GM18907 (cell line): ENCODE measurements around the gene HNRNPUL1.
"Not testable (repeated sequence)": the region's sequence is repeated elsewhere in the genome, so short reads cannot be mapped to it uniquely, and the experiment has no call there.

Experiments used
- ATAC-seq: cut with Tn5 transposase; IDR thresholded peaks from one replicate; pipeline ENCODE4 v1.9.1; 2021; ENCODE audit warnings: mild to moderate bottlenecking, moderate library complexity; ENCODE audit not compliant: unreplicated experiment

HNRNPUL1 gene

DNA sequence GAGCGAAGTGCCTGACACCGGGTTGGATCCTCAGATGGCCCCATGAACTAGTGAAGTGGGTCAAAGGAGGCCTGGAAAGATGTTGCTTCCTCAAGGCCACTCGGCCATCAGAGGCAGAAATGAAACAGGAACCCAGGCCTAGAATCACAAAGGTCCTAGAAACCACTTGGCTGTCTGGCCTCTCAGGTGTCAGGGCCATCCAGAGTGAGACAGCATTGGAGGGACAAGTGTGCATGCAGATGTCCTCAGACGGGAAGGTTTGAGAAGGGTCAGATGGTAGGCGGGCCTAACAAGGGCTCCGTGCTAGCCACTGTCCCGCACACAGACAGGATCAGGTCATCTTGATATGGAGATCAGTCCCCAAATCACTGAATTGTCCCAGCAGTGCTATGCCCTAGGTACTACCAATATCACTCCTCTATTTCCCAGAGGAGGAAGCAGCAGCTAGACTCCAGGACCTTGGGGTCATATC, 60.1 kb downstream of the HNRNPUL1 start:
- ATAC-seq = no peak

DNA sequence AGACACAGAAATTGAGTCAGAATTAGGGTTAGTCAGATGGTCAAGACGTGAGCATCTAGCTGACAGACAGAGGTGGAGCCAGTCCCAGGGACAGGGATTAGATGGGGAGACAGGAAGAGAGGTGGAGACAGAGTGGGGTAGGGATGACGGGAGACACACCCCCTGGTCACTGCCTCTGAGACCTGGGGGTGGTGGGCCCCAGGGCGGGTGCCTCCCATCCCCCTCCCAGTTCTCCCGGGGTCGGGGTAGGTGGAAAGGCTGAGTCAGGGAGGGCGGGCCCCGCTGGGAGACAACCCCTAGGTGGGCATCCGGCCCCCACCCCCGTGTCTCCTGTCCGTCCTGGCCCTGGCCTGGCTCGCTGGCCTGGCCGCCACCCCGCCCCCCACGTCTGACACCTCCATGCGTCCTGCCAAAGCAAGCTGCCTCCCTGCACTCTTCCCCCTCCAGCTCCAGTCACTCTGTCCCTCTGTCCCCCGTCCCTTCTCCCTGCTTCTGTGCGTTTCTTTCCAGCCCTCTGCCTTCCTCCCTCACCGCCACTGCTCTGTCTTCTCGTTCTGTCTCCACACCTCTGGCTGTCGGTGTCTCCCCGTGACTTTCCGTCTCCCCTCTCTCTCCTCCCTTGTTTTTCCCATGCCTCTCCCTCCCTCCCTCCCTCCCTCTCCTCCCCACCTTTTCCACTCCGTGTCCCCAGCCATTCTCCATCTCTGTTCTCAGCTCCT, 60.9 kb downstream of the HNRNPUL1 start:
- ATAC-seq = no peak

DNA sequence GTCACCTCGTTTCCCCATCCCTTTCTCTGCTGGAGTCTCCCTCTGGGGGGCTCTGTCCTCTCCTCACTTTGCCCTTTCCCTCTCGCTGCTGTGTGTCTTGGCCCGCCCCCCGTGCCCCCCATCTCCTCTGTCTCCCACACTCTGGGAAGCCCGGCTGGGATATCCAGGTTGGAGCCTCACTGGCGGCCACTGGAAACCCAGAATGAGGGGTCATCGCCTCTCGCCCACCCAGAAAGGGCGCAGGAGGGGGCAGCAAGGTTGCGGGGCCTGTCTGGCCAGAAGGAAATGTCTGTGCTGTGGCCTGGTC, 61.4 kb downstream of the HNRNPUL1 start:
- no peak for ATAC-seq

DNA sequence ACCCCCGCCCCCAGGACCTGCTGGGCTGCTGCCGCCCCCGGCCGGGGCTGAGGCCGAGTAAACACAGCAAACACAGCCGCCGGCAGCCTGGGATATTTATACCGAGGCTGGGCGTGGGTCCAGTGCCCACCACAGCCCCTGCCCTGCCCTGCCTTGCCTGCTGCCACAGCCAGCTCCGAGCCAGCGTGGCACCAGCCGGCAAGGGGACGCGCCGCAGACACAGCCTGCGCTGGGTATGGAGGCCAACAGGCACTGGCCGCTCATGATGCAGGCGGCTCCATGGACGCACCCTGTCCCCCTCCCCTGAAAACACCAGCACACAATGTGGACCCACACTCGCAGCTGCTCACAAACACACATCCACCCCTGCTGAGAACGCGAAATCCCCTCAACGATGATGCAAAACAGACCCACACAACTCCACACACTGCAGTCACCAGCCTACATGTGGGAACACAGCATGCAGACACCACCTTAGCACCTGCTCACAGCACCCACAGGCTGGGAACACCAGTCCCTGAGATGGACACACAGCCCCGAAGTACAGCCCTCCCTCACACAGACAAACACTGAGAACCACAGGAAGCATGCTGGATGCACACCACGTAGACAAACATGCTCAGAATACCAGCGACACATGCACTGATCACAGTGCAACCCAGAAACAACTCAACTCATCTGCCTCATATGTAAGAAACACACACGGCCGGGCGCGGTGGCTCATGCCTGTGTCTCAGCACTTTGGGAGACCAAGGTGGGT, 62.0 kb downstream of the HNRNPUL1 start:
- peak; percentile 30 for ATAC-seq

DNA sequence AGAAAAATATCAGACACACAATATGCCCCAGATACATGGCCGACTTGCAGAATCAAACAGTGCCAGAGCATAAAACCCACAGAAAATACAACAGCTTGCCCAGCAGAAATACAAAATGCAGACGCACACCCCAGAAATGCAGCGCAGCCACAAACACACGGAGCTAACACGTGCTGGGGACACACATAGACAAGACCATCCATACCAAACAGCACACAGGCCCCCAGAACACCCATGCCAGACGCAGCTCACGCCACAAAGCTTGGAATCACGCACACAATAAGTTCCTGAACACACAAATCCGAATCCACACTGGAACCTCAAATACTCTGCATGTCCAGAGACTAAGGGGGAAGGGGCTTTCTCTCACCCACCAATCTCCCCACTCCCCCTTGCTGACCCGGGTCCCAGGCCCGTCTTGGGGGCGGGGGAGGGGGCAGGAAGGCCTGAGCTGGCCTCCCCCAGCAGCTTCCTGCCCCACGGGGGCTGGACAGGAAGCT, 63.0 kb downstream of the HNRNPUL1 start:
- no peak for ATAC-seq

DNA sequence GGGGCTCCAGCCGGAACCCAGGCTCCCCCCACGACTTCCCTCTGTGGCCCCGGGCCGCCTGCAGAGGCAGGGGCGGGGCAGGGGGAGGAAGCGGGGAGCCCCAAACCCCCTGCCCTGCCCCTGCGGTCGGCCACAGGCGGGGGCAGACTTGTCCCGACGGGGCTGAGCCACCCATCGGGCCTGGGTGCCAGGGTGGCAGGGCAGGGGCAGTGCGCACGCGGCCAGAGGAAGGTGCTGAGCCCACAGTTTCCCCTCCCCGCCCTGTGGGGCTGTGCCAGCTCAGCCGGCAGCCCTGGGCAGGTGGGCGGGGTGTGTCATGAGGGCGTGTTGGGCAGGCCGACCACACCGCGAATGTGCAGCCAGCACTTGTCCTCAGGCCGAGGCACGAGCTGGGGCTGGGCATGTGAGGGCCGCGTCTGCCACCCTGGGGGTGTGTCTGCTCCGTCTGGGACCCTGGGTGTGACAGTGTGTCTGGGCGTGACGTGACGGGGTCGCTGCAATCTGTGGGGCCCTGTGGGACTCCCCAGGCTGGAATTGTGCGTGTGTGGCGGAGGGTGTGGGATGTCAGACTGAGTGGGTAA, 63.5 kb downstream of the HNRNPUL1 start:
- ATAC-seq = peak; percentile 56

DNA sequence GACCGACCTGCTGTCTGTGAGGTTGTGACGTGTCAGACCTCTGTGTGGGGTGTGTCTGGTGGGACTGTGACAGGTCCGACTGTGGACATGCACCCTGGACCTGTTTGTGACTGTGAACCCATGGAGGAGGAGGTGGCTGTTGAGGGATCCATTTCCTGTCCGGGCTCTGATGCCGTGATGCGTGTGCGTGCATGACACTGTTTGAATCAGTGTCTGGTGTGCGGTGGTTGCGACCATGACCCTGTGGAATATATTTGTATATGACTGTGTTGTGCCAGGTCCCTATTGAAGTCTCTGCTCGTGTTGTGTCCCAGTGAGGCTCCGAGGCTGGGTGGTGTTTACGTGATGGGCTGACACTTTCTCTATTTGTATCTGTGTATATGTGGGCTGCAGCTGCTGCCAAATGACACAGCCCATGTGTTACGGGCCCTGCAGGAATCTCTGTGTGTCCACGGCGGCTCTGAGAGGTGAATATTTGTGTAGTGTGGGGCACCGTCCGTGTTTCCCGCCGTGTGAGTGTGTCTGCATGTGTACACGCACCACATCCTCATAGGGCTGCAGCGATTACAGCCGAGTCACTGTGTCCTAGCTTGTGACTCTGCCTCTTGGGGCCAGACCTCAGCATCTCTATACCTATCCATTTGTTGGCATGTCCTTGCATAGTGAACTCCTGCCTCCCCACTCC, 64.1 kb downstream of the HNRNPUL1 start:
- peak; percentile 23 for ATAC-seq

DNA sequence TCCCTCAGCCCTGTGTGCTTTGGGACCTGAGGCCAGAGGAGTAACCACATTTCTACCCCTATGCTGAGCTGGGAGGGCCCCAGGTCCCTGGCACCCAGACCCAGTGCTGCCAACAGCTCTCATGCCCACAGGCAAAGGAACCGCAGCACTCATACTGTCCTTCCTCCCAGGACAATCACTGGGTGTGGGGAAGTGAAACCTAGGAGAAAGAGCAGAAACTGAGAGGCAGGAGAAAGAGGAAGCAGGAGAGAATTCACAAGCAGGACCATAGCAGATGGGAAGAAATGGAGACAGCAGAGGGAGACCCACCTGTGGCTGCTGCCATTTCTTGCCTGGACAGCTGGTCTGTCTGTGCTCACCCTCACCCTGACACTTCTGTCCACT, 64.7 kb downstream of the HNRNPUL1 start:
- ATAC-seq = no peak

DNA sequence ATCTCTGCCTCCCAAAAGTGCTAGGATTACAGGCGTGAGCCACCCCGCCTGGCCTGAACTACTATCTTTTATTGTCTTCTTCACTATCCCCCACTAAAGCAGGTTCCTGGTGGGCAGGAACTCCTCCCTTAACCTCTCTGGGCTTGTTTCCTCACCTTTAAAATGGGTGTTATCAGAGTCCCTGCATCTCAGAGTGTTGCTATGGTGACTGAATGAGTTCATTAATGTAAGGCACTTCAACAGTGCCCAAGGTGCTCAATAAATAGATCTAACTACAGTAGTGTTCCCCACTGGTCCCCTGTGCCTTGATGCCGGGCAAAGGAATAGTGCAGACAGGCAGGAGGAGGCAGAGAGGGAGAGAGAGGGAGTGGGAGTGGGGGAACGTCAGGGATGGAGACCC, 66.3 kb downstream of the HNRNPUL1 start:
- no peak for ATAC-seq

DNA sequence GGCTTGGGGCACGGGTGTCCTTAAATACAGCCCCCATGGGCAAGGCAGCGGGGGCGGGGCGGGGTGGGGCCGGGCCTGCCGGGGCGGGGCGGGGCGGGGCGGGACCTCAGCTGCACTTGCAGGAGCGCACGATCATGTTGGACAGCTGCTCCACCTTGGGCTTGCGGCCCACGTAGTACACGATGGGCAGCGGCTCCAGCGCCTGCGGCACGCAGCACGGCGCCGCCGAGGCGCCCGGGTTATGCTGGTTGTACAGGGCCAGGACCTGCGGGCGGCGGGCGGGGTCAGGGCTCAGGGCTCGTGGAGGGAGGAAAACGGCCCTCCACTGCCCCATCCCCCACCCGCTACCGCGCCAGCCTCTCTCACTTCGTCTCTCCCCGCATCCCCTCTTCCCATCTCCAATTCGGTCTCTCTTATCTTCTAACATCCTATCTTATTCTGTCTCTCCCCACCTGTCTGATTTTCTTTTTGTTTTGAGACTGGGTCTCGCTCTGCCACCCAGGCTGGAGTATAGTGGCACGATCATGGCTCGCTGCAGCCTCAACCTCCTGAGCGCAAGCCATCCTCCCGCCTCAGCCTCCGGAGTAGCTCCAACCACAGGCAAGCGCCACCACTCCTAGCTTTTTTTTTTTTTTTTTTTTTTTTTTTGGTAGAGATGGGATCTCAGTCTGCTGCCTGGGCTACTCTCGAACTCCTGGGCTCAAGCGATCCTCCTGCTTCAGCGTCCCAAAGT, 66.9 kb downstream of the HNRNPUL1 start:
- no peak for ATAC-seq

DNA sequence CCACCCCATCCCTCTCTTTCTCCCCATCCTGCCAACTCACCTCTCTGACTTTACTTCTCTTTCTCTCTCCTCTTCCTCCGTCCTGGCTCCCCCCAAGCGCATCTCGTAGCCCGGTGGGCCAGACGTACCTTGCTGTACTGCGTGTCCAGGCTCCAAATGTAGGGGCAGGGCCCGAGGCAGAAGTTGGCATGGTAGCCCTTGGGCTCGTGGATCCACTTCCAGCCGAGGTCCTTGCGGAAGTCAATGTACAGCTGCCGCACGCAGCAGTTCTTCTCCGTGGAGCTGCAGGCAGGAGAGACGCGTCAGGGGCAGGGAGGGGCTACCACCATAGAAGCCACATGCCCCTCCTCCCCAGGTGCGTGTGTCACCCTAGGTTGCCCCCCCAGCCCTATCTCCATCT, 67.8 kb downstream of the HNRNPUL1 start:
- no peak for ATAC-seq

DNA sequence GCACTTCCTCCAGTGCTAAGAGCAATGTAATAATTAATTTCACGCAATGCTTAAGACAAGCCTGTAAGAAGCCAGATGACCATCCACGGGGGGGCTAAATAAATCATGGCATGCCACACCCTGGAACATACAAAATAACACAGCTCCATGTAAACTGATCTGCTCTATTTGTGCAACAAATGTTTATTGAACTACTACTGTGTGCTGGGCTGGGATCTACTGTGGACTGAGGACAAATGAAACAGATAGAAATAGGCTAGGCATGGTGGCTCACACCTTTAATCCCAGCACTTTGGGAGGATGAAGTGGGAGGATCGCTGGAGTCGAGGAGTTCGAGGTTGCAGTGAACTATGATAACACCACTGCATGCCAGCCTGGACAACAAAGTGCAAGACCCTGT, 68.3 kb downstream of the HNRNPUL1 start:
- ATAC-seq = no peak

DNA sequence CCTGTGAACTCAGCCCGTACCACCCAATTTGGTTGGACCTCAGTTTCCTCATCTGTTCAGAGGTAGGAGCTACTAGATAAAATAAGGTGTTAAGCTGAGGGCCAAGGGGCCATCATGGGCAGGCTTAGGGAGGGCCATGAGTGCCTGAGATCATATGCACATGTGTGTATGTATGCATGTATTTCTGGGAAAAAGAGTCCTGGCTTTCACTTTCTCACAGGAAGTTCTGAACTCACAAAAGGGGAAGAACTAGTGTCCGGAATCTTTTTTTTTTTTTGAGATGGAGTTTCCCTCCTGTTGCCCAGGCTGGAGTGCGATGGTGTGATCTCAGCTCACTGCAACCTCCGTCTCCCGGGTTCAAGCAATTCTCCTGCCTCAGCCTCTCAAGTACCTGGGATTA, 70.6 kb downstream of the HNRNPUL1 start:
- ATAC-seq = no peak

DNA sequence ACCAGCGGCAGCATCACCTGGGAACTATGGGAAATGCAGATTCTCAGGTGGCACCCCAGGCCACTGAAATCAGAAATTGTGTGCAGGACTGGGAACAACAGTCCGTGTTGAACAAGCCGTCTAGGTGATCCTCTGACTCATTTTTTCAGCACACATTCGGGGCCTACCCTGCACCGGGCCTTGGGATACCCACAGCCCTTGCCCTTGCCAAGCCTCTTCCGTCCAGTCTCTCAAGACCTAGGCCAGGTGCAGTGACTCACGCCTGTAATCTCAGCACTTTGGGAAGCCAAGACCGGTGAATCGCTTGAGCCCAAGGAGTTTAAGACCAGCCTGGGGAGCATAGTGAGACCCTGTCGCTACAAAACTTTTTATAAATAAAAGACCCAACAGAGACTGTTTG, 71.3 kb downstream of the HNRNPUL1 start:
- no peak for ATAC-seq

DNA sequence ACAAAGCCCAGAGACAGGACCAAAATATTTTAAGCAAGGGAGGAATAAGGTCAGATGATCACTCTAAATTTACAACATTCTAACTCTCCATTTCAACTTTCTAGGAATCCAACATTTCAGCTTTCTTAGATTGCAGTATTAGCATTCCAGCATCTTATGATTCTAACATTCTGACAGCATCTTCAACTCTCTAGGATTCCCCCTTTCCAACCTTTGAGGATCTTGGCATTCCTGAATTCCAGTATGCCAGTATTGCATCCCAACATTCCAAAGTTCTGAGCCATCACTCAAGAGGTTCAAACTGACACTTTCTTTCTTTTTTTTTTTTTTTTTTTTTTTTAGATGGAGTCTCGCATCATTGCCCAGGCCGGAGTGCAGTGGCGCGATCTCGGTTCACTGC, 75.8 kb downstream of the HNRNPUL1 start:
- no peak for ATAC-seq

DNA sequence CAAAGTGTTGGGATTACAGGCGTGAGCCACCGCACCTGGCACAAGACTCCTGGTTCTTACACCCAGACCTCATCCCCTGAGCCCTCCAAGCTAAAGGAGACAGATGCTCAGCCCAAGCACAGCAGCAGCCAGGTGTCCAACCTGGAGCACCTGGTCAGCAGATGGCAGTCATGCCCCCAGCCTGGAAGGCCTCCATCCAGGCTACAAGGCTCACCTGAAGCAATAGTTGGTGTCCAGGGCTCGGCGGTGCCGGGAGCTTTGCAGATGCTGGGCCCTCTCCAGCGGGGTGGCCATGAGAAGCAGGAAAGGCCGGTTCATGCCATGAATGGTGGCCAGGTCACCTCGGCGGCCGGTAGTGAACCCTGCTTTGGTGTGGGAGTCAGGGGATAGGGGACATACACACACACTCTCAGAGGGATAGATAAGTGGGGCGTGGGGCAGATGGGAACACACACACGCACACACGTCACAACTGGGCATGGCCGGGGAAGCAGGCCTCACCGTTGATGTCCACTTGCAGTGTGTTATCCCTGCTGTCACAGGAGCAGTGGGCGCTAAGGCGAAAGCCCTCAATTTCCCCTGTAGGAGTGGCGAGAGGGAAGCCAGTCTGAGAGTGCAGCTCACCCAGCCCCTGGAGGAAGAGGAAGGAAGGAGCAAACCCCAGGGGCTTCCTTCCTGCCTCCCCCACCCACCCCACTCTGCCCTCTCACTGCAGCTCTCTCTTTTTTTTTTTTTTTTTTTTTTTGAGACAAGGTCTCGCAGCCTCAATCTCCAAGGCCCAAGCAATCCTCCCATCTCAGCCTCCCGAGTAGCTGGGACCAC, 77.7 kb downstream of the HNRNPUL1 start:
- ATAC-seq = no peak

DNA sequence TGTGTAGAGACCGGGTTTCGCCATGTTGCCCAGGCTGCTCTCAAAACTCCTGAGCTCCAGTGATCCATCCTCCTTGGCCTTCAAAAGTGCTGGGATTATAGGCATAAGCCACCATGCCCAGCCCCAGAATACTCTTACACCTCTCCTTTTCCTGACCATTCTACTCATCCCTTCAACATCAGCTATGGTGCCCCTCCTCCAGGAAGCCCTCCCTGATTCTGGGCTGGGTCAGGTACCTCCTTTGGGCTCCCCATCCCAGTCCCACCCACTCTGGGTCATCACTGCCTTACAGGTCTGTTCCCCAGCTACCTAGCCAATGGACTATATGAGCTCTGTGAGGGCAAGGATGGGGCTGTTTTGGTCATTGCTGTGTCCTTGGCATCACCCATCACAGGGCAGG, 80.0 kb downstream of the HNRNPUL1 start:
- no peak for ATAC-seq

DNA sequence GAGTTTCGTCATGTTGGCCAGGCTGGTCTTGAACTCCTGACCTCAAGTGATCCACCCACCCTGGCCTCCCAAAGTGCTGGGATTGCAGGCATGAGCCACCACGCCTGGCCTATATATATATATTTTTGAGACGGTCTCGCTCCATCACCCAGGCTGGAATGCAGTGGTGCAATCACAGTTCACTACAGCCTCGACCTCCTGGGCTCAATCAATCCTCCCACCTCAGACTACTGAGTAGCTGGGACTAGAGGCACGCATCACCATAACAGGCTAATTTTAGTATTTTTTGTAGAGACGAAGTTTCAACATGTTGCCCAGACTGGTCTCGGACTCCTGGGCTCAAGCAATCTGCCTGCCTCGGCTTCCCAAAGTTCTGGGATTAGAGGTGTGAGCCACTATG, 82.7 kb downstream of the HNRNPUL1 start:
- ATAC-seq = not testable (repeated sequence)

DNA sequence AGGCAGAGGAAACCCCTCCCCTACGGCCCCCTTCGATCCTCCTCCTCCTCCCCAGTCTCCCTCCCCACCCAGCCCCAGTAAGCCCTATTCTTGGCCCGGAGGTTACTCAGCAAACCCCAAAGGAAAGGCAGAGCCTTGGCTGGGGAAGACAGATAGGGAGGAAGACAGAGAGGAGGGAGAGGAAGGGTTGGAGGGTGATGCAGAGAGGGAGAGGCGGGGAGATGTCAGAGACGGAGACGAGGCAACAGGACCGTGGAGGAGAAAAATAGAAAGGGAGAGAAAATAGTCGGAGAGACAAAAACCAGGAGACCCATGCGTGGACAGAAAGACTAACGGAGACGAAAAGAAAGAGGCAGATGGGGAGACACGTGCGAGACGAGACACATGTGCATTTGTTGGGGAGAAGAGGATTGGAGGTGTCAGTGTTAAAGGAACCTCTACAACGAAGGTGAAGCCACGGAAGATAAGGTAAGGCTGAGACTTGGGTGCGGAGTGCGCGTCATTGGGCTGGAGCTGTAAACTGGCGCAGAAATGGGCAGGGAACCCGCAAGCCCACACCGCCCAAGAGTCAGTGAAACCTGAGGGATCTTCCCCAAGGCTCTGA, 86.7 kb downstream of the HNRNPUL1 start:
- ATAC-seq = no peak
